ENCODE results near the gene ILDR1. TPM values are rescaled to one million over a fixed set of nuclear protein-coding genes. Genes with fewer than 3 reads are reported as not detected.

ILDR1 gene
- total RNA-seq, 2 experiments from 2014 or later: 0.09 to 0.11 TPM

Other genes starting within 250 kb of the ILDR1 start
- 10 to 100 TPM; 41.3 to 42.8 TPM for gene IQCB1, start 187.2 kb downstream of the ILDR1 start, total RNA-seq
- gene EAF2, start 187.0 kb downstream of the ILDR1 start, total RNA-seq: 10 to 100 TPM; 12.4 to 12.9 TPM
- under 1 TPM; 0.53 to 0.59 TPM for gene SLC15A2, start 127.8 kb downstream of the ILDR1 start, total RNA-seq
- gene CD86, start 33.1 kb upstream of the ILDR1 start, total RNA-seq: under 1 TPM; 0.09 to 0.25 TPM
- under 1 TPM; 0.05 TPM for gene CASR, start 161.4 kb upstream of the ILDR1 start, total RNA-seq

Data from activated CD4-positive, alpha-beta T cell treated with anti-CD3 and anti-CD28 coated beads for 36 hours (primary cell).